Iris pigment epithelial cell (primary cell): ENCODE data around the gene LTBP1.

Source experiments
- DNase-seq: peaks from one replicate; pipeline ENCODE4 v3.0.0-alpha.2; 2011; ENCODE audit warnings: low read depth

LTBP1 gene

GRCh38 chr2:33383855-33384598 lies 437.3 kb downstream of the LTBP1 start:
- no peak for DNase-seq

- DNase-seq: no peak
Observed at GRCh38 chr2:33384599-33384961, 437.8 kb downstream of the LTBP1 start.

- no peak for DNase-seq
Observed at GRCh38 chr2:33388996-33389395, 442.2 kb downstream of the LTBP1 start.

- DNase-seq: peak; percentile 53
Observed at GRCh38 chr2:33389695-33390094, 442.9 kb downstream of the LTBP1 start.

GRCh38 chr2:33391529-33392255 lies 444.9 kb downstream of the LTBP1 start:
- DNase-seq: no peak

GRCh38 chr2:33392366-33392765 lies 445.6 kb downstream of the LTBP1 start:
- no peak for DNase-seq

- no peak for DNase-seq
Observed at GRCh38 chr2:33395034-33395433, 448.3 kb downstream of the LTBP1 start.

- peak; percentile 56 for DNase-seq
Observed at GRCh38 chr2:33395655-33396249, 449.0 kb downstream of the LTBP1 start.

- DNase-seq: no peak
Observed at GRCh38 chr2:33404321-33404720, 457.6 kb downstream of the LTBP1 start.

- peak; percentile 48 for DNase-seq
Observed at GRCh38 chr2:33406622-33407021, 459.9 kb downstream of the LTBP1 start.

GRCh38 chr2:33408109-33408508 lies 461.4 kb downstream of the LTBP1 start:
- no peak for DNase-seq

- DNase-seq: no peak
Observed at GRCh38 chr2:33409417-33409955, 462.7 kb downstream of the LTBP1 start.

GRCh38 chr2:33411765-33412164 lies 465.0 kb downstream of the LTBP1 start:
- DNase-seq: peak; percentile 79

- peak; percentile 77 for DNase-seq
Observed at GRCh38 chr2:33412920-33413319, 466.2 kb downstream of the LTBP1 start.

GRCh38 chr2:33419581-33420200 lies 472.9 kb downstream of the LTBP1 start:
- DNase-seq: no peak

- DNase-seq: no peak
Observed at GRCh38 chr2:33420726-33421125, 474.0 kb downstream of the LTBP1 start.

GRCh38 chr2:33421820-33422219 lies 475.1 kb downstream of the LTBP1 start:
- no peak for DNase-seq

- no peak for DNase-seq
Observed at GRCh38 chr2:33425161-33425560, 478.4 kb downstream of the LTBP1 start.

GRCh38 chr2:33425586-33426031 lies 478.9 kb downstream of the LTBP1 start:
- peak; percentile 65 for DNase-seq

GRCh38 chr2:33426666-33427231 lies 480.0 kb downstream of the LTBP1 start:
- DNase-seq: peak; percentile 95

GRCh38 chr2:33430077-33430476 lies 483.3 kb downstream of the LTBP1 start:
- no peak for DNase-seq

GRCh38 chr2:33430856-33431255 lies 484.1 kb downstream of the LTBP1 start:
- DNase-seq: no peak
